ENCODE results near the gene EHBP1.

Gene EHBP1

DNA sequence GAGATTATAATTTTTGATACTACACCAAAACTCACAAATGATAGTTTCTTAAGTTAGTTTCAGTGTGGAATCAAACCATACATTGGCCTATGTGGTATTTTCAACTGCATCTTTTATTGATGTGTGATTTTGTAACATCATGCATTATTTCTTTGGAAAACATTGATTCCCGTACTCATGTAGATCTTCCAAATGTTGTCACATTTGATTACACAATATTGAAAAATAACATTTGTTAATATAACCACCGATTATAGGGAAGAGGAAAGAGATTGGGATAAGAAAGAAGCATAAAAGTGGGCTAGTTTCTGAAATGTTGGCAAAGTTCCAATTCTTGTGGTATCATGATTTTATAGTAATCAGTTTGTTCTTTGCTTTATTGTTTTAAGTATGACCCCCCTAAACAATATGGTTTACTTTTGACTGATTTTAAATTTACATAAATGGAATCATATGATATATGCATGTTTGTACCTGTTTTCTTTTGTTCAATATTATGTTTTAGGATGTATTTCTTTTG is 227.9 kb downstream of the EHBP1 start:
- Histone ChIP-seq H3K36me3 (ENCODE audit: control insufficient read depth in 2 of 2, insufficient read depth in 1 of 2, low read length in 2 of 2) (no peaks in the 10 kb centered on the region), H3K4me3 (ENCODE audit: low read depth, low read length) (no peak overlapping the region), H3K27ac (ENCODE audit: extremely low read depth, low read depth, low read length) (no peak overlapping the region), H3K9me3 (ENCODE audit: control insufficient read depth, insufficient read depth, low read depth, low read length) (no peaks in the 10 kb centered on the region), H3K4me1 (ENCODE audit: control insufficient read depth, insufficient read depth, low read length) (no peaks in the 10 kb centered on the region)
- ChIA-PET POLR2A (no interaction called here), CTCF (interaction anchor here (0.7 kb wide), 1 partner anchor 493 kb away, joined by 3 read pairs; no protein-coding TSS in a partner anchor)
- TF ChIP-seq, protein P1, sequence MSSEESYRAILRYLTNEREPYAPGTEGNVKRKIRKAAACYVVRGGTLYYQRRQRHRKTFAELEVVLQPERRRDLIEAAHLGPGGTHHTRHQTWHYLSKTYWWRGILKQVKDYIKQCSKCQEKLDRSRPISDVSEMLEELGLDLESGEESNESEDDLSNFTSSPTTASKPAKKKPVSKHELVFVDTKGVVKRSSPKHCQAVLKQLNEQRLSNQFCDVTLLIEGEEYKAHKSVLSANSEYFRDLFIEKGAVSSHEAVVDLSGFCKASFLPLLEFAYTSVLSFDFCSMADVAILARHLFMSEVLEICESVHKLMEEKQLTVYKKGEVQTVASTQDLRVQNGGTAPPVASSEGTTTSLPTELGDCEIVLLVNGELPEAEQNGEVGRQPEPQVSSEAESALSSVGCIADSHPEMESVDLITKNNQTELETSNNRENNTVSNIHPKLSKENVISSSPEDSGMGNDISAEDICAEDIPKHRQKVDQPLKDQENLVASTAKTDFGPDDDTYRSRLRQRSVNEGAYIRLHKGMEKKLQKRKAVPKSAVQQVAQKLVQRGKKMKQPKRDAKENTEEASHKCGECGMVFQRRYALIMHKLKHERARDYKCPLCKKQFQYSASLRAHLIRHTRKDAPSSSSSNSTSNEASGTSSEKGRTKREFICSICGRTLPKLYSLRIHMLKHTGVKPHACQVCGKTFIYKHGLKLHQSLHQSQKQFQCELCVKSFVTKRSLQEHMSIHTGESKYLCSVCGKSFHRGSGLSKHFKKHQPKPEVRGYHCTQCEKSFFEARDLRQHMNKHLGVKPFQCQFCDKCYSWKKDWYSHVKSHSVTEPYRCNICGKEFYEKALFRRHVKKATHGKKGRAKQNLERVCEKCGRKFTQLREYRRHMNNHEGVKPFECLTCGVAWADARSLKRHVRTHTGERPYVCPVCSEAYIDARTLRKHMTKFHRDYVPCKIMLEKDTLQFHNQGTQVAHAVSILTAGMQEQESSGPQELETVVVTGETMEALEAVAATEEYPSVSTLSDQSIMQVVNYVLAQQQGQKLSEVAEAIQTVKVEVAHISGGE (tag by site-specific recombination; conservative IDR thresholded peaks at IDR 0.05; ENCODE audit: low read depth): no peak
- TF ChIP-seq OVOL3 (tag by site-specific recombination; IDR thresholded peaks at IDR 0.05) (no peak), ZNF133 (tag by site-specific recombination; IDR thresholded peaks at IDR 0.05) (no peak), ZNF701 (tag by site-specific recombination; IDR thresholded peaks at IDR 0.05) (no peak), ZNF610 (tag by site-specific recombination; IDR thresholded peaks at IDR 0.05; ENCODE audit: borderline replicate concordance) (no peak), ZNF10 (tag by site-specific recombination; IDR thresholded peaks at IDR 0.05) (no peak), ZNF626 (tag by site-specific recombination; IDR thresholded peaks at IDR 0.05) (no peak), ZNF830 (tag by site-specific recombination; IDR thresholded peaks at IDR 0.05; ENCODE audit: low read depth) (no peak), ZBTB17 (tag by site-specific recombination; IDR thresholded peaks at IDR 0.05) (no peak), ZNF354C (tag by site-specific recombination; IDR thresholded peaks at IDR 0.05; ENCODE audit: borderline replicate concordance, low read depth) (no peak), PRDM2 (tag by site-specific recombination; IDR thresholded peaks at IDR 0.05; ENCODE audit: borderline replicate concordance) (no peak), ZNF26 (tag by site-specific recombination; IDR thresholded peaks at IDR 0.05) (no peak), ZBTB44 (tag by site-specific recombination; IDR thresholded peaks at IDR 0.05) (no peak), IKZF3 (tag by site-specific recombination; IDR thresholded peaks at IDR 0.05) (no peak), ZNF37A (tag by site-specific recombination; IDR thresholded peaks at IDR 0.05) (no peak), ZNF555 (tag by site-specific recombination; conservative IDR thresholded peaks at IDR 0.05) (no peak), ZNF585B (tag by site-specific recombination; IDR thresholded peaks at IDR 0.05) (no peak), ZNF48 (tag by site-specific recombination; IDR thresholded peaks at IDR 0.05) (no peak)
- TF ChIP-seq, protein P2, sequence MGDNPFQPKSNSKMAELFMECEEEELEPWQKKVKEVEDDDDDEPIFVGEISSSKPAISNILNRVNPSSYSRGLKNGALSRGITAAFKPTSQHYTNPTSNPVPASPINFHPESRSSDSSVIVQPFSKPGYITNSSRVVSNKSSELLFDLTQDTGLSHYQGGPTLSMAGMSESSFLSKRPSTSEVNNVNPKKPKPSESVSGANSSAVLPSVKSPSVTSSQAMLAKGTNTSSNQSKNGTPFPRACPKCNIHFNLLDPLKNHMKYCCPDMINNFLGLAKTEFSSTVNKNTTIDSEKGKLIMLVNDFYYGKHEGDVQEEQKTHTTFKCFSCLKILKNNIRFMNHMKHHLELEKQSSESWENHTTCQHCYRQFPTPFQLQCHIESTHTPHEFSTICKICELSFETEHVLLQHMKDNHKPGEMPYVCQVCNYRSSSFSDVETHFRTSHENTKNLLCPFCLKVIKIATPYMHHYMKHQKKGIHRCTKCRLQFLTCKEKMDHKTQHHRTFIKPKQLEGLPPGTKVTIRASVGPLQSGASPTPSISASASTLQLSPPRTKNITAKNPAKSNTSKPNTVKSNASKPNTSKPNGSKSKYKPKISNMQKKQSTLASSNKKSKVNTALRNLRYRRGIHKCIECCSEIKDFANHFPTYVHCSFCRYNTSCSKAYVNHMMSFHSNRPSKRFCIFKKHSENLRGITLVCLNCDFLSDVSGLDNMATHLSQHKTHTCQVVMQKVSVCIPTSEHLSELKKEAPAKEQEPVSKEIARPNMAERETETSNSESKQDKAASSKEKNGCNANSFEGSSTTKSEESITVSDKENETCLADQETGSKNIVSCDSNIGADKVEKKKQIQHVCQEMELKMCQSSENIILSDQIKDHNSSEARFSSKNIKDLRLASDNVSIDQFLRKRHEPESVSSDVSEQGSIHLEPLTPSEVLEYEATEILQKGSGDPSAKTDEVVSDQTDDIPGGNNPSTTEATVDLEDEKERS (tag by site-specific recombination; IDR thresholded peaks at IDR 0.05): no peak
